Measurements from ENCODE around the gene RABGEF1. TPM values are rescaled to one million over a fixed set of nuclear protein-coding genes. Genes with fewer than 3 reads are reported as not detected.
"Not testable (repeated sequence)": the region's sequence is repeated elsewhere in the genome, so short reads cannot be mapped to it uniquely, and the experiment has no call there.

RABGEF1 gene
- total RNA-seq (10 to 100 TPM; 18.2 to 22.6 (median 20.9) TPM), total RNA-seq (1.5 to 7.4 (median 3.9) reads per million in 29 experiments)
- total RNA-seq (2013) = 16.5 TPM

DNA sequence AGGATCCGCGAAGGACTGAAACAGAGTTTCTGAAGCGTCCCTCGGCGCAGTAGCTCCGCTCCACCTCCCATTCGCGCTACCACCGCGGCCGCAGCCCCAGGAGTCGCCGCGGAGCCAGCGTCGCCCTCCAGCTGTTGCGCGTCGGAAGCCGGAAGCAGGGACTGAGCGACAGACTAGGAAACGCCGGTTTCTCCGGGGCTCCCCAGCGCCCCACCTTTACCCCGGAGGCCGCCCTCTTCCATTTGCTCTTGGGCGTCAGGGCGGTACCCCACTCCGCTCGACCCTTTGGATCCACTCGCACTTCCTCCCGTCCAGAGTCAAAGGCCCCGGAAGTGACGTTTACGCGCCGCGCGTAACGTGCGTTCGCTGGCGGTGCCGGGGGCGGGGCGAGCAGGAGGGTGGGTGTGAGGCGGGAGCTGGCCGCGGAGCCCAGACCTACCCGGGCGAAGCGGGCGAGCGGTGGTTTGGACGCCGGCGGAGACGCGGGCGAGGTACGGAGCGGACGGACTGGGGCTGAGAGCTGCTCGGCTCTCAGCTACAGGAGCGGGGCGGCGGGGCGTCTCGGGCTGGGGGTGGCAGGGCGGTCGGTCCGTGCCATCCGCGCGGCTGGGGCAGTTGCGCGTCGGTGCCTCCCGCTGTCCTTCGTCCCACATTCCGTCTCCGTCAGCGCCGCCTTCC lies at the start of gene RABGEF1:
TSS of gene RABGEF1 (plus strand) at position 432 of the 678 bp plus-strand sequence. CDS start 31,167 bp downstream, outside the sequence.
- peak; percentile 93 to 99 (median 96) for DNase-seq
- H3K36me3 Mint-ChIP-seq = peaks cover 11% of the 10 kb centered on the region
- H3K4me1 ChIP-seq (ENCODE audit: control insufficient read depth in 1 of 2, extremely low read depth in 1 of 2, insufficient read depth in 2 of 2, low read length in 2 of 2) = peaks cover 6 to 46% of the 10 kb centered on the region in 2 experiments
- no peaks in the 10 kb centered on the region for H3K27me3 ChIP-seq (replicated peaks in 1 of 2; ENCODE audit: control insufficient read depth in 2 of 2, extremely low read depth in 1 of 2, insufficient read depth in 2 of 2, low read length in 1 of 2)
- H3K9me3 Mint-ChIP-seq = peaks cover 0 to 10% (median 10%) of the 10 kb centered on the region in 3 donors
- peak within 1 kb of the TSS; percentile 77 to 83 for H3K4me3 ChIP-seq (ENCODE audit: control insufficient read depth in 1 of 2, extremely low read depth in 1 of 2, low read length in 1 of 2)
- no peaks in the 10 kb centered on the region for H3K9me3 ChIP-seq
- CTCF ChIA-PET = no interaction called here
- no peaks in the 10 kb centered on the region for H3K27me3 Mint-ChIP-seq
- H3K4me1 Mint-ChIP-seq = peaks cover 32 to 60% (median 56%) of the 10 kb centered on the region in 3 donors
- H3K27ac Mint-ChIP-seq = peak within 1 kb of the TSS; percentile 88 to 95
- WGBS (ENCODE audit: insufficient coverage) = under 1% methylated on average over 80 of the region's 85 CpGs
- peak; percentile 90 to 95 (median 92) for ATAC-seq (replicated peaks in 1 of 4)
- peak within 1 kb of the TSS; percentile 91 for H3K27ac ChIP-seq (ENCODE audit: low read length)
- POLR2A ChIA-PET = interaction anchor here (0.5 to 1.9 kb wide), 7 partner anchors 59 to 255 kb away, joined by 3 to 8 read pairs (median 4); partner anchors contain the start of gene SBDS (in 1 of the 2)
- H3K4me3 Mint-ChIP-seq = peak within 1 kb of the TSS; percentile 93 to 98 (median 95)
- H3K36me3 ChIP-seq (ENCODE audit: control insufficient read depth in 2 of 2, extremely low read depth in 1 of 2, insufficient read depth in 1 of 2, low read length in 1 of 2) = no peaks in the 10 kb centered on the region

DNA sequence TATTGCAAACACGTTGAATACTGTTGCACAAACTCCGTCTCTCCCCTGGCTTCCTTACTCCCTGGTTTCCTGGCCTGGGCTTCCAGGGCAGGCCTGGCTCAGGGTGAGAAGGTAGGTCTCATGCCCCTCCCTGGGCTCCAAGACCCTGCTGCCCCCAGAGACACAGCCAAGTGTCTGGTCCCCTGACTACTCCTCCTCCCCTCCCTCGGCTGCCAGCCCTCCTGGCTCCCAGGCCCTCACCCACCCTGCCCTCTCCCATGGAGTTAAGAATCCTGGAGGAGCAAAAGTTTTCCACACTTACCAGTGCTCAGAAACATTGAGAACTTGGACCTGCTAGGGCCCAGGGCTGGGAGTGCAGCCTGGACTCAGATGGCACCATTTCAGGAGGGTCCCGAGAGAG lies 47.2 kb upstream of the RABGEF1 start:
- no peaks in the 10 kb centered on the region for H3K4me1 ChIP-seq (ENCODE audit: control insufficient read depth in 1 of 2, extremely low read depth in 1 of 2, insufficient read depth in 2 of 2, low read length in 2 of 2)
- H3K4me1 Mint-ChIP-seq = no peaks in the 10 kb centered on the region
- no peaks in the 10 kb centered on the region for H3K27me3 ChIP-seq (replicated peaks in 1 of 2; ENCODE audit: control insufficient read depth in 2 of 2, extremely low read depth in 1 of 2, insufficient read depth in 2 of 2, low read length in 1 of 2)
- H3K36me3 ChIP-seq (ENCODE audit: control insufficient read depth in 2 of 2, extremely low read depth in 1 of 2, insufficient read depth in 1 of 2, low read length in 1 of 2) = no peaks in the 10 kb centered on the region
- 100% methylated on average over 1 of the region's 4 CpGs for WGBS (ENCODE audit: insufficient coverage)
- DNase-seq = no peak
- ChIA-PET POLR2A (no interaction called here), CTCF (no interaction called here)
- peaks cover 6% of the 10 kb centered on the region for H3K36me3 Mint-ChIP-seq
- no peak overlapping the region for H3K4me3 ChIP-seq (ENCODE audit: control insufficient read depth in 1 of 2, extremely low read depth in 1 of 2, low read length in 1 of 2)
- peaks cover 0 to 2% (median 2%) of the 10 kb centered on the region in 3 donors for H3K9me3 Mint-ChIP-seq
- no peak for ATAC-seq (replicated peaks in 1 of 4)
- no peaks in the 10 kb centered on the region for H3K27me3 Mint-ChIP-seq
- H3K4me3 Mint-ChIP-seq = no peak overlapping the region
- no peaks in the 10 kb centered on the region for H3K9me3 ChIP-seq
- H3K27ac ChIP-seq (ENCODE audit: low read length) = no peak overlapping the region
- H3K27ac Mint-ChIP-seq = no peak overlapping the region

- no peaks in the 10 kb centered on the region for H3K27me3 ChIP-seq (replicated peaks in 1 of 2; ENCODE audit: control insufficient read depth in 2 of 2, extremely low read depth in 1 of 2, insufficient read depth in 2 of 2, low read length in 1 of 2)
- H3K27ac ChIP-seq (ENCODE audit: low read length) = no peak overlapping the region
- ATAC-seq (replicated peaks in 1 of 4) = no peak
- H3K27me3 Mint-ChIP-seq = no peaks in the 10 kb centered on the region
- no peaks in the 10 kb centered on the region for H3K36me3 ChIP-seq (ENCODE audit: control insufficient read depth in 2 of 2, extremely low read depth in 1 of 2, insufficient read depth in 1 of 2, low read length in 1 of 2)
- H3K36me3 Mint-ChIP-seq = peaks cover 6% of the 10 kb centered on the region
- no peak overlapping the region for H3K27ac Mint-ChIP-seq
- POLR2A ChIA-PET = interaction anchor here in 1 of 2 donors (0.5 kb wide), 1 partner anchor 49 kb away, joined by 3 read pairs; no protein-coding TSS in a partner anchor
- H3K9me3 ChIP-seq = no peaks in the 10 kb centered on the region
- no peaks in the 10 kb centered on the region for H3K9me3 Mint-ChIP-seq
- H3K4me1 ChIP-seq (ENCODE audit: control insufficient read depth in 1 of 2, extremely low read depth in 1 of 2, insufficient read depth in 2 of 2, low read length in 2 of 2) = no peaks in the 10 kb centered on the region
- WGBS (ENCODE audit: insufficient coverage) = 97% methylated on average over 11 of the region's 11 CpGs
- H3K4me3 Mint-ChIP-seq = no peak overlapping the region
- DNase-seq = no peak
- no peak overlapping the region for H3K4me3 ChIP-seq (ENCODE audit: control insufficient read depth in 1 of 2, extremely low read depth in 1 of 2, low read length in 1 of 2)
- no peaks in the 10 kb centered on the region for H3K4me1 Mint-ChIP-seq
- CTCF ChIA-PET = no interaction called here
Observed at GRCh38 chr7:66694286-66694685, 46.2 kb upstream of the RABGEF1 start.

DNA sequence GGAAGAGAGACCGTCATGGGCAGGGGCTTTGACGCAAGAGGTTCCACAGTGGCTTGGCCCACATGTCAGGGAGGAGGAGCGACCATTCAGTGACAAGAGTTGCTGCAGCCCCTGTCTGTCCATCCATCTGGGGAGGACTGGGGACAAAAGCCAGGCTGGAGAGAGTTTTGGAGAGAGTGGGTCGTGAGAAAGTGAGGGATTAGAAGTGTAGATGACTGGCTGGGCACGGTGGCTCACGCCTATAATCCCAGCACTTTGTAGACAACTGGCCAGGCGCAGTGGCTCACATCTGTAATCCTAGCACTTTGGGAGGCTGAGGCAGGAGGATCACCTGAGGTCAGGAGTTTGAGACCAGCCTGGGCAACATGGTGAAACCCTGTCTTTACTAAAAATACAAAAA lies 45.1 kb upstream of the RABGEF1 start:
- not testable (repeated sequence) for DNase-seq; H3K4me1 ChIP-seq (ENCODE audit: control insufficient read depth in 1 of 2, extremely low read depth in 1 of 2, insufficient read depth in 2 of 2, low read length in 2 of 2); H3K27me3 Mint-ChIP-seq; H3K27ac ChIP-seq (ENCODE audit: low read length); H3K9me3 Mint-ChIP-seq; H3K36me3 Mint-ChIP-seq; ATAC-seq (replicated peaks in 1 of 4); H3K9me3 ChIP-seq; H3K36me3 ChIP-seq (ENCODE audit: control insufficient read depth in 2 of 2, extremely low read depth in 1 of 2, insufficient read depth in 1 of 2, low read length in 1 of 2); H3K4me1 Mint-ChIP-seq; H3K4me3 ChIP-seq (ENCODE audit: control insufficient read depth in 1 of 2, extremely low read depth in 1 of 2, low read length in 1 of 2); H3K27me3 ChIP-seq (replicated peaks in 1 of 2; ENCODE audit: control insufficient read depth in 2 of 2, extremely low read depth in 1 of 2, insufficient read depth in 2 of 2, low read length in 1 of 2); H3K27ac Mint-ChIP-seq; H3K4me3 Mint-ChIP-seq
- WGBS (ENCODE audit: insufficient coverage) = 98% methylated on average over 5 of the region's 7 CpGs
- POLR2A ChIA-PET = interaction anchor here in 1 of 2 donors (0.5 kb wide), 2 partner anchors 9 to 10 kb away, joined by 3 to 4 read pairs; no protein-coding TSS in a partner anchor
- CTCF ChIA-PET = interaction anchor here in 1 of 2 donors (0.6 kb wide), 1 partner anchor 71 kb away, joined by 3 read pairs; no protein-coding TSS in a partner anchor

DNA sequence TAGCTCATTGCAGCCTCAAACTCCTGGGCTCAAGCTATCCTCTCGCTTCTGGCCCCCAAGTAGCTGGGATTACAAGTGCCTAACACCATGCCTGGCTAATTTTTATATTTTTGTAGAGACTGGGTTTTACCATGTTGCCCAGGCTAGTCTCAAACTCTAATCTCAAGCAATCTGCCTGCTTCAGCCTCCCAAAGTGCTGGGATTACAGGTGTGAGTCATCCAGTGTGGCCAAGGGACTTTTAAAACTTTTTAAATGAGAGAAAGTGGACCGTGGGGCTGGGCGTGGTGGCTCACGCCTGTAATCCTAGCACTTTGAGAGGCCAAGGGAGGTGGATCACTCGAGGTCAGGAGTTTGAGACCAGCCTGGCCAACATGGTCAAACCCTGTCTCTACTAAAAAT lies 44.4 kb upstream of the RABGEF1 start:
- H3K4me3 Mint-ChIP-seq; H3K9me3 Mint-ChIP-seq; H3K4me1 Mint-ChIP-seq; H3K27me3 Mint-ChIP-seq; H3K36me3 ChIP-seq (ENCODE audit: control insufficient read depth in 2 of 2, extremely low read depth in 1 of 2, insufficient read depth in 1 of 2, low read length in 1 of 2); H3K36me3 Mint-ChIP-seq; DNase-seq; H3K27me3 ChIP-seq (replicated peaks in 1 of 2; ENCODE audit: control insufficient read depth in 2 of 2, extremely low read depth in 1 of 2, insufficient read depth in 2 of 2, low read length in 1 of 2); H3K4me3 ChIP-seq (ENCODE audit: control insufficient read depth in 1 of 2, extremely low read depth in 1 of 2, low read length in 1 of 2); H3K27ac ChIP-seq (ENCODE audit: low read length); H3K9me3 ChIP-seq; POLR2A ChIA-PET; H3K27ac Mint-ChIP-seq; H3K4me1 ChIP-seq (ENCODE audit: control insufficient read depth in 1 of 2, extremely low read depth in 1 of 2, insufficient read depth in 2 of 2, low read length in 2 of 2); ATAC-seq (replicated peaks in 1 of 4): not testable (repeated sequence)
- whole genome bisulfite sequencing (ENCODE audit: insufficient coverage) = no CpG with 5 or more reads among the region's 5 CpGs
- CTCF ChIA-PET = interaction anchor here in 1 of 2 donors (0.6 kb wide), 1 partner anchor 70 kb away, joined by 3 read pairs; no protein-coding TSS in a partner anchor

- Mint-ChIP-seq H3K27ac (no peak overlapping the region), H3K4me3 (no peak overlapping the region), H3K36me3 (peaks cover 6% of the 10 kb centered on the region), H3K4me1 (no peaks in the 10 kb centered on the region), H3K9me3 (no peaks in the 10 kb centered on the region), H3K27me3 (no peaks in the 10 kb centered on the region)
- Histone ChIP-seq H3K27me3 (replicated peaks in 1 of 2; ENCODE audit: control insufficient read depth in 2 of 2, extremely low read depth in 1 of 2, insufficient read depth in 2 of 2, low read length in 1 of 2) (no peaks in the 10 kb centered on the region), H3K9me3 (no peaks in the 10 kb centered on the region), H3K27ac (ENCODE audit: low read length) (no peak overlapping the region), H3K36me3 (ENCODE audit: control insufficient read depth in 2 of 2, extremely low read depth in 1 of 2, insufficient read depth in 1 of 2, low read length in 1 of 2) (no peaks in the 10 kb centered on the region), H3K4me3 (ENCODE audit: control insufficient read depth in 1 of 2, extremely low read depth in 1 of 2, low read length in 1 of 2) (no peak overlapping the region), H3K4me1 (ENCODE audit: control insufficient read depth in 1 of 2, extremely low read depth in 1 of 2, insufficient read depth in 2 of 2, low read length in 2 of 2) (no peaks in the 10 kb centered on the region)
- 83% methylated on average over 1 of the region's 2 CpGs for WGBS (ENCODE audit: insufficient coverage)
- peak in 1 of 35 experiments; percentile 13 for DNase-seq
- ChIA-PET POLR2A (no interaction called here), CTCF (no interaction called here)
- ATAC-seq (replicated peaks in 1 of 4) = peak in 1 of 4 experiments; percentile 19
Observed at GRCh38 chr7:66696774-66697191, 43.8 kb upstream of the RABGEF1 start.

Data from T-cell (primary cell).